ENCODE data around the gene YPEL3. TPM values are rescaled to one million over a fixed set of nuclear protein-coding genes. Genes with fewer than 3 reads are reported as not detected.
A peak's percentile ranks its signal among the peaks of the same experiment; 100 is the strongest.

Gene YPEL3
- total and polyA plus RNA-seq, 4 donors, result 30.6 to 142 (median 85.8) TPM

GRCh38 chr16:30085247-30085646 is 10.8 kb downstream of the YPEL3 start:
- Histone ChIP-seq H3K9me3 (ENCODE audit: control insufficient read depth, insufficient read depth, low read length) (no peaks in the 10 kb centered on the region), H3K4me3 (ENCODE audit: low read depth, low read length) (no peak overlapping the region), H3K36me3 (ENCODE audit: control insufficient read depth, insufficient read depth, low read length) (peaks cover 72% of the 10 kb centered on the region), H3K27me3 (ENCODE audit: control insufficient read depth, insufficient read depth, low read length) (no peaks in the 10 kb centered on the region), H3K4me1 (ENCODE audit: control insufficient read depth, insufficient read depth, low read length) (peaks cover 4% of the 10 kb centered on the region), H3K27ac (ENCODE audit: low read depth, low read length) (no peak overlapping the region)
- no peak for DNase-seq (ENCODE audit: low read depth in 4 of 6, low spot score in 6 of 6)
- 73% methylated on average over 3 of the region's 3 CpGs for WGBS (ENCODE audit: insufficient coverage)

- 83% methylated on average over 15 of the region's 17 CpGs for WGBS (ENCODE audit: insufficient coverage)
- no peaks in the 10 kb centered on the region for H3K27me3 ChIP-seq (ENCODE audit: control insufficient read depth, insufficient read depth, low read length)
- H3K9me3 ChIP-seq (ENCODE audit: control insufficient read depth, insufficient read depth, low read length), result no peaks in the 10 kb centered on the region
- H3K36me3 ChIP-seq (ENCODE audit: control insufficient read depth, insufficient read depth, low read length), result peaks cover 77% of the 10 kb centered on the region
- no peak overlapping the region for H3K4me3 ChIP-seq (ENCODE audit: low read depth, low read length)
- H3K27ac ChIP-seq (ENCODE audit: low read depth, low read length), result no peak overlapping the region
- peaks cover 4% of the 10 kb centered on the region for H3K4me1 ChIP-seq (ENCODE audit: control insufficient read depth, insufficient read depth, low read length)
- DNase-seq (ENCODE audit: low read depth in 4 of 6, low spot score in 6 of 6), result no peak
These were observed 11.2 kb downstream of the YPEL3 start for GRCh38 chr16:30084816-30085159.

GRCh38 chr16:30084096-30084815 is 11.8 kb downstream of the YPEL3 start:
- no peak for DNase-seq (ENCODE audit: low read depth in 4 of 6, low spot score in 6 of 6)
- WGBS (ENCODE audit: insufficient coverage), result 91% methylated on average over 14 of the region's 18 CpGs
- Histone ChIP-seq H3K4me3 (ENCODE audit: low read depth, low read length) (no peak overlapping the region), H3K36me3 (ENCODE audit: control insufficient read depth, insufficient read depth, low read length) (peaks cover 82% of the 10 kb centered on the region), H3K4me1 (ENCODE audit: control insufficient read depth, insufficient read depth, low read length) (peaks cover 4% of the 10 kb centered on the region), H3K9me3 (ENCODE audit: control insufficient read depth, insufficient read depth, low read length) (no peaks in the 10 kb centered on the region), H3K27me3 (ENCODE audit: control insufficient read depth, insufficient read depth, low read length) (no peaks in the 10 kb centered on the region), H3K27ac (ENCODE audit: low read depth, low read length) (no peak overlapping the region)

- Histone ChIP-seq H3K27me3 (ENCODE audit: control insufficient read depth, insufficient read depth, low read length) (no peaks in the 10 kb centered on the region), H3K4me3 (ENCODE audit: low read depth, low read length) (no peak overlapping the region), H3K36me3 (ENCODE audit: control insufficient read depth, insufficient read depth, low read length) (peaks cover 86% of the 10 kb centered on the region), H3K4me1 (ENCODE audit: control insufficient read depth, insufficient read depth, low read length) (peaks cover 4% of the 10 kb centered on the region), H3K9me3 (ENCODE audit: control insufficient read depth, insufficient read depth, low read length) (no peaks in the 10 kb centered on the region), H3K27ac (ENCODE audit: low read depth, low read length) (no peak overlapping the region)
- DNase-seq (ENCODE audit: low read depth in 4 of 6, low spot score in 6 of 6), result no peak
- WGBS (ENCODE audit: insufficient coverage), result 95% methylated on average over 23 of the region's 24 CpGs
These were observed 12.6 kb downstream of the YPEL3 start for GRCh38 chr16:30083216-30084055.

- Histone ChIP-seq H3K4me1 (ENCODE audit: control insufficient read depth, insufficient read depth, low read length) (peaks cover 7% of the 10 kb centered on the region), H3K27me3 (ENCODE audit: control insufficient read depth, insufficient read depth, low read length) (no peaks in the 10 kb centered on the region), H3K9me3 (ENCODE audit: control insufficient read depth, insufficient read depth, low read length) (no peaks in the 10 kb centered on the region), H3K4me3 (ENCODE audit: low read depth, low read length) (no peak overlapping the region), H3K27ac (ENCODE audit: low read depth, low read length) (no peak overlapping the region), H3K36me3 (ENCODE audit: control insufficient read depth, insufficient read depth, low read length) (peaks cover 94% of the 10 kb centered on the region)
- WGBS (ENCODE audit: insufficient coverage), result 86% methylated on average over 18 of the region's 20 CpGs
- DNase-seq (ENCODE audit: low read depth in 4 of 6, low spot score in 6 of 6), result no peak
These were observed 13.4 kb downstream of the YPEL3 start for GRCh38 chr16:30082545-30083090.

- Histone ChIP-seq H3K9me3 (ENCODE audit: control insufficient read depth, insufficient read depth, low read length) (no peaks in the 10 kb centered on the region), H3K27ac (ENCODE audit: low read depth, low read length) (no peak overlapping the region), H3K27me3 (ENCODE audit: control insufficient read depth, insufficient read depth, low read length) (no peaks in the 10 kb centered on the region), H3K4me3 (ENCODE audit: low read depth, low read length) (no peak overlapping the region), H3K36me3 (ENCODE audit: control insufficient read depth, insufficient read depth, low read length) (peaks cover 76% of the 10 kb centered on the region), H3K4me1 (ENCODE audit: control insufficient read depth, insufficient read depth, low read length) (peaks cover 26% of the 10 kb centered on the region)
- no peak for DNase-seq (ENCODE audit: low read depth in 4 of 6, low spot score in 6 of 6)
- WGBS (ENCODE audit: insufficient coverage), result 87% methylated on average over 6 of the region's 7 CpGs
These were observed 16.5 kb downstream of the YPEL3 start for GRCh38 chr16:30079480-30079879.

- no peak overlapping the region for H3K4me3 ChIP-seq (ENCODE audit: low read depth, low read length)
- WGBS (ENCODE audit: insufficient coverage), result 85% methylated on average over 7 of the region's 7 CpGs
- no peaks in the 10 kb centered on the region for H3K27me3 ChIP-seq (ENCODE audit: control insufficient read depth, insufficient read depth, low read length)
- H3K27ac ChIP-seq (ENCODE audit: low read depth, low read length), result no peak overlapping the region
- peaks cover 26% of the 10 kb centered on the region for H3K4me1 ChIP-seq (ENCODE audit: control insufficient read depth, insufficient read depth, low read length)
- H3K36me3 ChIP-seq (ENCODE audit: control insufficient read depth, insufficient read depth, low read length), result peaks cover 74% of the 10 kb centered on the region
- DNase-seq (ENCODE audit: low read depth in 4 of 6, low spot score in 6 of 6), result no peak
- no peaks in the 10 kb centered on the region for H3K9me3 ChIP-seq (ENCODE audit: control insufficient read depth, insufficient read depth, low read length)
These were observed 17.3 kb downstream of the YPEL3 start for GRCh38 chr16:30078744-30079143.

GRCh38 chr16:30077656-30078055 is 18.4 kb downstream of the YPEL3 start:
- H3K27me3 ChIP-seq (ENCODE audit: control insufficient read depth, insufficient read depth, low read length), result no peaks in the 10 kb centered on the region
- no peak for DNase-seq (ENCODE audit: low read depth in 4 of 6, low spot score in 6 of 6)
- H3K4me3 ChIP-seq (ENCODE audit: low read depth, low read length), result no peak overlapping the region
- no peaks in the 10 kb centered on the region for H3K9me3 ChIP-seq (ENCODE audit: control insufficient read depth, insufficient read depth, low read length)
- H3K36me3 ChIP-seq (ENCODE audit: control insufficient read depth, insufficient read depth, low read length), result peaks cover 74% of the 10 kb centered on the region
- WGBS (ENCODE audit: insufficient coverage), result 86% methylated on average over 6 of the region's 6 CpGs
- no peak overlapping the region for H3K27ac ChIP-seq (ENCODE audit: low read depth, low read length)
- H3K4me1 ChIP-seq (ENCODE audit: control insufficient read depth, insufficient read depth, low read length), result peaks cover 26% of the 10 kb centered on the region

GRCh38 chr16:30076276-30076791 is 19.7 kb downstream of the YPEL3 start:
- H3K27me3 ChIP-seq (ENCODE audit: control insufficient read depth, insufficient read depth, low read length), result no peaks in the 10 kb centered on the region
- H3K4me3 ChIP-seq (ENCODE audit: low read depth, low read length), result peak overlapping the region; percentile 91
- peak overlapping the region; percentile 88 for H3K27ac ChIP-seq (ENCODE audit: low read depth, low read length)
- no peak for DNase-seq (ENCODE audit: low read depth in 4 of 6, low spot score in 6 of 6)
- WGBS (ENCODE audit: insufficient coverage), result 5% methylated on average over 32 of the region's 33 CpGs
- H3K36me3 ChIP-seq (ENCODE audit: control insufficient read depth, insufficient read depth, low read length), result peaks cover 73% of the 10 kb centered on the region
- H3K4me1 ChIP-seq (ENCODE audit: control insufficient read depth, insufficient read depth, low read length), result peaks cover 26% of the 10 kb centered on the region
- H3K9me3 ChIP-seq (ENCODE audit: control insufficient read depth, insufficient read depth, low read length), result no peaks in the 10 kb centered on the region
